HEK293T (cell line): ENCODE results near the gene SAMD10.

Experiments
- CTCF ChIA-PET: fragments of 350-600 bp; formaldehyde crosslinking; extraction: SDS; loops from one replicate; lab custom pipeline; 2021; ENCODE audit warnings: antibody characterized with exemption, inconsistent platforms; lab: Yijun Ruan, JAX
- POLR2A ChIA-PET: fragments of 350-600 bp; formaldehyde crosslinking; extraction: SDS; loops from one replicate; lab custom pipeline; 2020; ENCODE audit warnings: antibody characterized with exemption, inconsistent platforms; lab: Yijun Ruan, JAX
- DNase-seq: peaks from one replicate; pipeline ENCODE4 v3.0.0; 2012; ENCODE audit warnings: mixed read lengths; ENCODE audit errors: extremely low spot score
- ARNT ChIP-seq: fragments of 450-650 bp; IDR thresholded peaks from 2 replicates; pipeline ENCODE4 v1.6.1; 2017; ENCODE audit warnings: mild to moderate bottlenecking
- BHLHE40 ChIP-seq: fragments of 450-650 bp; IDR thresholded peaks from 2 replicates; pipeline ENCODE4 v1.6.1; 2016; ENCODE audit warnings: mild to moderate bottlenecking, moderate library complexity, borderline replicate concordance
- CTBP1 ChIP-seq: fragments of 450-650 bp; IDR thresholded peaks from 2 replicates; pipeline ENCODE4 v1.6.1; 2016; ENCODE audit warnings: borderline replicate concordance
- ELF4 ChIP-seq: fragments of 450-650 bp; IDR thresholded peaks from 2 replicates; pipeline ENCODE4 v1.6.1; 2017; ENCODE audit warnings: antibody characterized with exemption
- FOXA1 ChIP-seq: fragments of 450-650 bp; IDR thresholded peaks from 2 replicates; pipeline ENCODE4 v1.6.1; 2016; ENCODE audit warnings: mild to moderate bottlenecking
- FOXK2 ChIP-seq: fragments of 450-650 bp; IDR thresholded peaks from 2 replicates; pipeline ENCODE4 v1.6.1; 2016; ENCODE audit warnings: mild to moderate bottlenecking
- FOXM1 ChIP-seq: fragments of 450-650 bp; IDR thresholded peaks from 2 replicates; pipeline ENCODE4 v1.6.1; 2017; ENCODE audit warnings: mild to moderate bottlenecking, borderline replicate concordance
- HDGF ChIP-seq: fragments of 450-650 bp; IDR thresholded peaks from 2 replicates; pipeline ENCODE4 v1.6.1; 2017; ENCODE audit warnings: antibody characterized with exemption, borderline replicate concordance
- L3MBTL2 ChIP-seq: fragments of 450-650 bp; conservative IDR thresholded peaks from 2 replicates; pipeline ENCODE4 v1.6.1; 2016; ENCODE audit warnings: mild to moderate bottlenecking
- LEF1 ChIP-seq: fragments of 450-650 bp; IDR thresholded peaks from 2 replicates; pipeline ENCODE4 v1.6.1; 2017; ENCODE audit warnings: mild to moderate bottlenecking, borderline replicate concordance
- NFRKB ChIP-seq: fragments of 450-650 bp; IDR thresholded peaks from 2 replicates; pipeline ENCODE4 v1.6.1; 2016; ENCODE audit warnings: mild to moderate bottlenecking, moderate library complexity
- PKNOX1 ChIP-seq: fragments of 450-650 bp; IDR thresholded peaks from 2 replicates; pipeline ENCODE4 v1.6.1; 2016
- SP1 ChIP-seq: fragments of 450-650 bp; IDR thresholded peaks from 2 replicates; pipeline ENCODE4 v1.6.1; 2017
- SUZ12 ChIP-seq: fragments of 450-650 bp; IDR thresholded peaks from 2 replicates; pipeline ENCODE4 v1.6.1; 2016; ENCODE audit warnings: mild to moderate bottlenecking
- TARDBP ChIP-seq: fragments of 450-650 bp; IDR thresholded peaks from 2 replicates; pipeline ENCODE4 v1.6.1; 2016
- ZNF384 ChIP-seq: fragments of 450-650 bp; IDR thresholded peaks from 2 replicates; pipeline ENCODE4 v1.6.1; 2016

SAMD10 gene

GRCh38 chr20:64001607-64002011 is 22.2 kb upstream of the SAMD10 start:
- DNase-seq, result no peak
- TF ChIP-seq LEF1 (no peak), NFRKB (no peak), BHLHE40 (no peak), SUZ12 (no peak), CTBP1 (no peak), FOXA1 (no peak), FOXM1 (no peak), ZNF384 (no peak), ARNT (no peak), ELF4 (no peak), L3MBTL2 (no peak), TARDBP (no peak), FOXK2 (no peak), SP1 (no peak), HDGF (no peak)
- ChIA-PET CTCF (interaction anchor here (0.9 kb wide), 1 partner anchor 18 kb away, joined by 3 read pairs; no protein-coding TSS in a partner anchor), POLR2A (no interaction called here)

GRCh38 chr20:64000906-64001305 is 21.5 kb upstream of the SAMD10 start:
- CTCF ChIA-PET, result no interaction called here
- TF ChIP-seq NFRKB (no peak), ARNT (no peak), L3MBTL2 (no peak), ELF4 (no peak), FOXA1 (no peak)

GRCh38 chr20:63982937-63983336 is 3.5 kb upstream of the SAMD10 start:
- no peak for DNase-seq
- no peak for TF ChIP-seq FOXK2
- TF ChIP-seq ARNT, result no peak
- TF ChIP-seq SP1, result no peak
- no peak for TF ChIP-seq CTBP1
- TF ChIP-seq TARDBP, result no peak
- no peak for TF ChIP-seq FOXM1
- no peak for TF ChIP-seq LEF1
- TF ChIP-seq ZNF384, result no peak
- ChIA-PET POLR2A (no interaction called here), CTCF (interaction anchor here (1.0 kb wide), 1 partner anchor 19 kb away, joined by 3 read pairs; no protein-coding TSS in a partner anchor)

More at GRCh38 chr20:64000906-64001305, 21.5 kb upstream of the SAMD10 start:
- DNase-seq, result no peak
- POLR2A ChIA-PET, result no interaction called here

GRCh38 chr20:63980806-63981728 is 1.6 kb upstream of the SAMD10 start, which contains the start of gene PRPF6:
Gene PRPF6 (plus strand): TSS chr20:63981132. CDS start chr20:63981246, 114 bp downstream.
- CTCF ChIA-PET, result interaction anchor here (0.6 to 2.1 kb wide), 10 partner anchors 11 to 436 kb away, joined by 3 to 7 read pairs (median 4); partner anchors contain the start of gene TCEA2
- peak; percentile 98 for DNase-seq
- TF ChIP-seq PKNOX1 (peak; percentile 26; the same call in 1 of the 2 replicates), ELF4 (peak; percentile 83), L3MBTL2 (peak; percentile 63), CTBP1 (no peak)
- POLR2A ChIA-PET, result interaction anchor here (0.5 to 2.3 kb wide), 15 partner anchors 10 to 444 kb away, joined by 3 to 13 read pairs (median 3); partner anchors contain the start of genes LKAAEAR1, PTK6, RTEL1 and TCEA2

GRCh38 chr20:63980317-63980805 is 919 bp upstream of the SAMD10 start:
- POLR2A ChIA-PET, result interaction anchor here (0.5 to 2.3 kb wide), 15 partner anchors 10 to 443 kb away, joined by 3 to 13 read pairs (median 3); partner anchors contain the start of genes LKAAEAR1, PTK6, RTEL1 and TCEA2
- TF ChIP-seq L3MBTL2 (no peak), PKNOX1 (no peak), LEF1 (no peak), SUZ12 (no peak), TARDBP (no peak), FOXM1 (no peak), ELF4 (no peak), BHLHE40 (no peak), CTBP1 (no peak), ZNF384 (no peak), NFRKB (no peak), FOXA1 (no peak), HDGF (no peak; the same call in 1 of the 2 replicates), ARNT (no peak), SP1 (no peak), FOXK2 (no peak)
- no peak for DNase-seq
- CTCF ChIA-PET, result interaction anchor here (0.6 to 2.1 kb wide), 11 partner anchors 12 to 435 kb away, joined by 3 to 7 read pairs (median 4); partner anchors contain the start of gene TCEA2

GRCh38 chr20:63979229-63979556 is 249 bp downstream of the SAMD10 start:
- no peak for DNase-seq
- no peak for TF ChIP-seq NFRKB
- no peak for TF ChIP-seq ELF4
- no peak for TF ChIP-seq ZNF384
- TF ChIP-seq CTBP1, result no peak
- POLR2A ChIA-PET, result interaction anchor here (1.1 to 2.3 kb wide), 3 partner anchors 11 to 459 kb away, joined by 3 to 11 read pairs (median 5); partner anchors contain the start of genes PPDPF and TCEA2
- CTCF ChIA-PET, result interaction anchor here (0.6 to 2.1 kb wide), 3 partner anchors 59 to 458 kb away, joined by 3 to 7 read pairs (median 5); no protein-coding TSS in a partner anchor
